ENCODE data around the gene CAPS. TPM values are rescaled to one million over a fixed set of nuclear protein-coding genes. Genes with fewer than 3 reads are reported as not detected.

CAPS gene
- total RNA-seq, 4 donors from 2014 or later: 9.0 to 48.8 (median 26.3) TPM

DNA sequence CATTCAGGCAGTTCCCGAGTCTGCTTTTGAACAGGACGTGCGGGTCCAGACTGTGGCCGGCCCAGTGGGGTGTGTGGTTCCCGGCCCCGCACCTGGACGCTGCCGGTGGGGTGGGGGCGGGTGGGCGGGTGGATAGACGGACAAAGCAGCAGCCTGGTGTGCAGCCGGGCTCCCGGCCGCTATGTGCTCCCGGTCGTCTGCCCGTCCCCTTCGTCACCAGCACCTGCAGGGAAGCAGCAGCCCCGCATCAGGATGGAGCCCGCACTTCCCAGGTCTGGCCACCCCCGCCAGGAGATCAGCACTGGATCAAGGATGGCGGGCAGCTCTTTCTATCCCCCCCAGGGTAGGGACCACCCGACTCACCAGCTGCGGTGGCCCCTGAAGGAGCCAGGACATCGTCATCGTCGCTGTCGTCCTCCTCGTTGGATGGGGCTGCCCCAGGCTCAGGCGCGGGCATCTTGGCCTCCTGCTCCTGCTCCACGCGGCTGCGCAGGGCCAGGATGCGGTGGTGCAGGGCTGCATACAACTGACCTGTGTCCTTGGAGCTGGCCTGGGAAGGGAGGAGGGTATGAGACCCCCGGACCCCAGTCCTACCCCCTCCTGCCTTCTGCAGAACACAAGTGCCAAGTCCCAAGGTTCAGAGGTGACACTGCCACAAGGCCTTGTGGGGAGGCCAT, 3.5 kb downstream of the CAPS start:
- 96 to 98% methylated on average over 9 to 31 of the region's 36 CpGs for WGBS, 2 donors
- no peak overlapping the region for H3K27ac ChIP-seq
- no peak overlapping the region for H3K4me3 ChIP-seq (replicated peaks in 1 of 3)
- H3K27me3 ChIP-seq: no peaks in the 10 kb centered on the region
- peaks cover 26 to 30% of the 10 kb centered on the region in 2 donors for H3K4me1 ChIP-seq
- TF ChIP-seq POLR2A (IDR thresholded peaks at IDR 0.05): no peak
- TF ChIP-seq, protein P1, sequence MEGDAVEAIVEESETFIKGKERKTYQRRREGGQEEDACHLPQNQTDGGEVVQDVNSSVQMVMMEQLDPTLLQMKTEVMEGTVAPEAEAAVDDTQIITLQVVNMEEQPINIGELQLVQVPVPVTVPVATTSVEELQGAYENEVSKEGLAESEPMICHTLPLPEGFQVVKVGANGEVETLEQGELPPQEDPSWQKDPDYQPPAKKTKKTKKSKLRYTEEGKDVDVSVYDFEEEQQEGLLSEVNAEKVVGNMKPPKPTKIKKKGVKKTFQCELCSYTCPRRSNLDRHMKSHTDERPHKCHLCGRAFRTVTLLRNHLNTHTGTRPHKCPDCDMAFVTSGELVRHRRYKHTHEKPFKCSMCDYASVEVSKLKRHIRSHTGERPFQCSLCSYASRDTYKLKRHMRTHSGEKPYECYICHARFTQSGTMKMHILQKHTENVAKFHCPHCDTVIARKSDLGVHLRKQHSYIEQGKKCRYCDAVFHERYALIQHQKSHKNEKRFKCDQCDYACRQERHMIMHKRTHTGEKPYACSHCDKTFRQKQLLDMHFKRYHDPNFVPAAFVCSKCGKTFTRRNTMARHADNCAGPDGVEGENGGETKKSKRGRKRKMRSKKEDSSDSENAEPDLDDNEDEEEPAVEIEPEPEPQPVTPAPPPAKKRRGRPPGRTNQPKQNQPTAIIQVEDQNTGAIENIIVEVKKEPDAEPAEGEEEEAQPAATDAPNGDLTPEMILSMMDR (IDR thresholded peaks at IDR 0.05): no peak
- intact Hi-C loops (cut with DNase I): no loop called here
- peaks cover 36 to 51% of the 10 kb centered on the region in 2 donors for H3K36me3 ChIP-seq
- no peak for DNase-seq
- H3K9me3 ChIP-seq: no peaks in the 10 kb centered on the region

DNA sequence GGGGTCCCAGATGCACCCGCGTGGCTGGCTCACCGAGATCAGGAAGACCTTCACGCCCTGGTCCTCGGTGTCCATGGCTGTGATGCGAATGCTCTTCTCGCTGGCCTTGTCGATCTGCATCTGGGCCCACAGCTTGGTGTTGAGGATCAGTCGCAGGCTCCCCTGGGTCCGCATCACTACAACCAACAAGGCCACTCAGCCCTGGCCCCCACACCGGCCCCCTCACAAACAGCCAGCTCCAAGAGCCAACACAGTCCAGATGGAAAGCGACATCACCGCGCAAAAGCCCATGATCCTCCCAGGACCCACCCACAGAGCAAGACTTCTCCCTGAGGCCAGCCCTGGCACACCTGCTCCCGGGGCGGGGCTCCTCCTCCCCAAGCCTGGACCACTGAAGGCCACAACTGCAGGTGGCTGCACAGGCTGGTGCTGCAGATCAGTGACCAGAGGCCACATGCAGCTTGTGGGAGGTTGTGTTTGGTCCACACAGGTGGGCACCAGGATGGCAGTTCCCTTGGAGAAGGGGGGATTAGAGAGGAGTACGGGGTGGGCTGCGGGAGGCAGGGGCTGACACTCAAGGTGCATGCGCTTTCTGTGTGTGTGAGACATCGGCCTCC, 4.5 kb downstream of the CAPS start:
- Histone ChIP-seq H3K4me1 (peaks cover 26 to 29% of the 10 kb centered on the region in 2 donors), H3K9me3 (no peaks in the 10 kb centered on the region), H3K36me3 (peaks cover 46 to 59% of the 10 kb centered on the region in 2 donors), H3K4me3 (replicated peaks in 1 of 3) (no peak overlapping the region), H3K27me3 (no peaks in the 10 kb centered on the region), H3K27ac (no peak overlapping the region)
- intact Hi-C loops (cut with DNase I): no loop called here
- WGBS, 2 donors: 95 to 97% methylated on average over 11 to 17 of the region's 20 CpGs
- TF ChIP-seq, protein P1 (IDR thresholded peaks at IDR 0.05): no peak
- TF ChIP-seq POLR2A (IDR thresholded peaks at IDR 0.05): no peak
- no peak for DNase-seq

DNA sequence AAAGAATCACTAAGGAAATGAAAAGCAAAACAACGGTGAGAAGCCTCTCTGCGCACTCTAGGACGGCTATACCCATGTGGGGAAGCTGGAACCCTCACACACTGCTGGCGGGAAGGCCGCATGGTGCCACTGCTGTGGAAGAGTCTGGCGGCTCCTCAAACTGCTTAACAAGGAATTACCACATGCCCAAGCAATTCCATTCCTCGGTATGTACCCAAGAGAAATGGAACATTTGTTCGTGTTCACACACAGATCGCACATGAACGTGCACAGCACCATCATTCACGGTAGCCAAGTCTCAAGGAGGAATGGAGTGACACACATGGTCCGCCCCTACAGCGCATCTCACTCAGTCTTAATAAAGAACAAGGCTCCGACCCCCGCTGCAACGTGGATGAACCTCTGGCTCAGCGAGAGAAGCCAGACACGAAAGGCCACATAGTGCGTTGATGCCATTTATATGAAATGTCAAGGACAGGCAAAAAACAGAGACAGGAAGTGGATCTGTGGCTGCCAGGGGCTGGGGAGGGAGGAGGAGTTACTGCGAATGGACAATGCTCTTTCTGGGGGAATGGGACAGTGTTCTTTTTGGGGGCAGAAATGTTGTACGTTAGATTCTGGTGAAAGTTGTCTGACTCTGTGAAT, 7.6 kb downstream of the CAPS start:
- Histone ChIP-seq H3K36me3 (peaks cover 61 to 79% of the 10 kb centered on the region in 2 donors), H3K4me1 (peaks cover 4 to 8% of the 10 kb centered on the region in 2 donors), H3K27ac (no peak overlapping the region), H3K9me3 (no peaks in the 10 kb centered on the region), H3K27me3 (no peaks in the 10 kb centered on the region), H3K4me3 (replicated peaks in 1 of 3) (no peak overlapping the region)
- WGBS, 2 donors: 87 to 96% methylated on average over 21 of the region's 21 CpGs
- no peak for TF ChIP-seq POLR2A (IDR thresholded peaks at IDR 0.05)
- TF ChIP-seq, protein P1 (IDR thresholded peaks at IDR 0.05): no peak
- DNase-seq: no peak
- intact Hi-C loops (cut with DNase I): no loop called here

DNA sequence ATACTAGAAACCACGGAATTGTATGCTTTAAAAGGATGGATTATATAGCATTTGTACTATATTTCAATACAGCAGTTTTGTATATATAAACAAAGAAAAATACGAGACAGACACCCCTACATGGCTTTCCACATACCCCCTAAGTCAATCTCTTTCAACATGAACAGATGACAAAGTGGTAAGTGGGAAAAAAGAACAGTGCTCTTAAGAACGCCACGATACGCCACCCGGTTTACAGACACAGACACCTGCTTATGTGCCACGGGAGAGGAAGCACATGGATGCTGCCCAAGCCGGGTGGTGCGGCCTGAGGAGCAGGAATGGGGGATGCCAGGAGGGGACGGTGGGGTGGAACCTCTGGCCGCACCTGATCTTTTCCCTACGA, 8.1 kb downstream of the CAPS start:
- peaks cover 58 to 79% of the 10 kb centered on the region in 2 donors for H3K36me3 ChIP-seq
- WGBS, 2 donors: 92 to 93% methylated on average over 12 of the region's 12 CpGs
- no peak overlapping the region for H3K27ac ChIP-seq

More for the DNA sequence above, 8.1 kb downstream of the CAPS start:
- H3K4me3 ChIP-seq (replicated peaks in 1 of 3): no peak overlapping the region
- peaks cover 4 to 12% of the 10 kb centered on the region in 2 donors for H3K4me1 ChIP-seq
- no peaks in the 10 kb centered on the region for H3K9me3 ChIP-seq
- no peak for TF ChIP-seq POLR2A (IDR thresholded peaks at IDR 0.05)
- TF ChIP-seq, protein P1 (IDR thresholded peaks at IDR 0.05): no peak
- intact Hi-C loops (cut with DNase I): no loop called here
- no peaks in the 10 kb centered on the region for H3K27me3 ChIP-seq
- no peak for DNase-seq

Data from thyroid gland (tissue), 4 donors.